H1 (cell line): Measurements from ENCODE around the gene OR2A2.

Source experiments
- BRCA1 ChIP-seq: IDR thresholded peaks from 2 replicates; pipeline ENCODE4 v1.6.1; 2012; ENCODE audit warnings: low read depth, low read length, improper control_type of control experiment
- CREB1 ChIP-seq: IDR thresholded peaks from 2 replicates; pipeline ENCODE4 v1.6.1; 2012; ENCODE audit warnings: inconsistent platforms
- TF ChIP-seq, protein P1 (sequence below): IDR thresholded peaks from 2 replicates; pipeline ENCODE4 v1.6.1; 2012; ENCODE audit warnings: low read length, inconsistent platforms

DNA sequence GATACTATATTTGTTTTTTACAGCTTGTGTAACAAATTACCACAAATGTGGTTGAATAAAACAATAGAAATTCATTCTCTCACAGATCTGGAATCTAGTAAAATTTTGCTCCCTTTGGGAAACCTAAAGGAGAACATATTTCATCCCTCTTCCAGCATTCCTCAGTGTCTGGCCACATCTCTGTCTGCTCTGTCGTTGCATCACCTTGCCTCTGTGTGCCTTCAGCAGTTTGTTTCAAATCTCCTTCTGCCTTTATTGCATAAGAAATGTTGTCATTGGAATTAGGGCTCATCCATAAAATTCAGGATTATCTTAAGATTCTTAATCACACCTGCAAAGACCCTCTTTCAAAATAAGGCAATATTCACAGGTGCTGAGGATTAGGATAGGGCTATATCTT is 28.1 kb downstream of the OR2A2 start:
- TF ChIP-seq, protein P1, sequence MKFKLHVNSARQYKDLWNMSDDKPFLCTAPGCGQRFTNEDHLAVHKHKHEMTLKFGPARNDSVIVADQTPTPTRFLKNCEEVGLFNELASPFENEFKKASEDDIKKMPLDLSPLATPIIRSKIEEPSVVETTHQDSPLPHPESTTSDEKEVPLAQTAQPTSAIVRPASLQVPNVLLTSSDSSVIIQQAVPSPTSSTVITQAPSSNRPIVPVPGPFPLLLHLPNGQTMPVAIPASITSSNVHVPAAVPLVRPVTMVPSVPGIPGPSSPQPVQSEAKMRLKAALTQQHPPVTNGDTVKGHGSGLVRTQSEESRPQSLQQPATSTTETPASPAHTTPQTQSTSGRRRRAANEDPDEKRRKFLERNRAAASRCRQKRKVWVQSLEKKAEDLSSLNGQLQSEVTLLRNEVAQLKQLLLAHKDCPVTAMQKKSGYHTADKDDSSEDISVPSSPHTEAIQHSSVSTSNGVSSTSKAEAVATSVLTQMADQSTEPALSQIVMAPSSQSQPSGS: no peak
- no peak for TF ChIP-seq BRCA1
- no peak for TF ChIP-seq CREB1
